Endothelial cell of umbilical vein (primary cell): Measurements from ENCODE around the gene CLCNKA.
"Not testable (repeated sequence)": the region's sequence is repeated elsewhere in the genome, so short reads cannot be mapped to it uniquely, and the experiment has no call there.

ENCODE experiments used
- CTCF ChIP-seq, 2 donors: IDR thresholded peaks; 1 replicate in 1 of 2; 2 replicates in 1 of 2; pipeline ENCODE4 v1.5.1; 2011; ENCODE audit warnings: low read length in 2 of 2, mild to moderate bottlenecking in 2 of 2, moderate library complexity in 2 of 2, control low read depth in 1 of 2, inconsistent platforms in 1 of 2, low read depth in 1 of 2; ENCODE audit not compliant: insufficient read depth in 1 of 2; ENCODE audit errors: extremely low read depth in 1 of 2
- EZH2 ChIP-seq: IDR thresholded peaks from 2 replicates; pipeline ENCODE4 v1.6.1; 2012; ENCODE audit warnings: borderline replicate concordance, low read depth, mild to moderate bottlenecking, moderate library complexity, low read length, inconsistent platforms; ENCODE audit not compliant: severe bottlenecking
- MYC ChIP-seq: IDR thresholded peaks from one replicate; pipeline ENCODE4 v1.6.1; 2011; ENCODE audit warnings: mild to moderate bottlenecking, low read depth, low read length
- POLR2A ChIP-seq: IDR thresholded peaks from 2 replicates; pipeline ENCODE4 v1.6.1; 2012; ENCODE audit warnings: low read depth, mild to moderate bottlenecking, control low read depth, low read length

GRCh38 chr1:15977947-15978346 lies 43.9 kb upstream of the CLCNKA start:
- not testable (repeated sequence) for TF ChIP-seq CTCF (IDR thresholded peaks at IDR 0.05; ENCODE audit: extremely low read depth in 1 of 2, insufficient read depth in 1 of 2, low read depth in 1 of 2, low read length in 2 of 2); POLR2A; EZH2; MYC
